H9 (cell line): ENCODE results near the gene CBX3. TPM values are rescaled to one million over a fixed set of nuclear protein-coding genes. Genes with fewer than 3 reads are reported as not detected.

Source experiments
- DNase-seq: peaks from one replicate; pipeline ENCODE4 v3.0.0-alpha.2; 2017
- H2AFZ ChIP-seq: one replicate; pipeline ENCODE4 v1.6.1; 2013; ENCODE audit warnings: mild to moderate bottlenecking, low read length, control low read depth, moderate library complexity
- H2AK5ac ChIP-seq: 2 replicates; pipeline ENCODE4 v1.6.1; 2013; ENCODE audit warnings: low read length, control low read depth, mixed read lengths; ENCODE audit not compliant: insufficient read length
- H2BK120ac ChIP-seq: one replicate; pipeline ENCODE4 v1.6.1; 2013; ENCODE audit warnings: low read depth, mild to moderate bottlenecking, low read length, control low read depth, inconsistent platforms; ENCODE audit not compliant: poor library complexity, severe bottlenecking
- H2BK12ac ChIP-seq: 2 replicates; pipeline ENCODE4 v1.6.1; 2013; ENCODE audit warnings: low read length, control low read depth, mixed read lengths, low read depth; ENCODE audit not compliant: insufficient read length
- H2BK15ac ChIP-seq: 2 replicates; pipeline ENCODE4 v1.6.1; 2013; ENCODE audit warnings: low read depth, low read length, control low read depth
- H2BK20ac ChIP-seq: one replicate; pipeline ENCODE4 v1.6.1; 2013; ENCODE audit warnings: low read depth, mild to moderate bottlenecking, low read length, control low read depth, inconsistent platforms; ENCODE audit not compliant: poor library complexity, severe bottlenecking
- H2BK5ac ChIP-seq: 2 replicates; pipeline ENCODE4 v1.6.1; 2013; ENCODE audit warnings: low read length, control low read depth, mixed read lengths; ENCODE audit not compliant: insufficient read length
- H3K14ac ChIP-seq: 2 replicates; pipeline ENCODE4 v1.6.1; 2013; ENCODE audit warnings: low read length, control low read depth; ENCODE audit not compliant: insufficient read depth
- H3K18ac ChIP-seq: 2 replicates; pipeline ENCODE4 v1.6.1; 2013; ENCODE audit warnings: low read depth, mild to moderate bottlenecking, mixed read lengths, low read length, control low read depth; ENCODE audit not compliant: insufficient read length
- H3K23ac ChIP-seq: 2 replicates; pipeline ENCODE4 v1.6.1; 2013; ENCODE audit warnings: low read length, control low read depth, mixed read lengths, low read depth; ENCODE audit not compliant: insufficient read length
- H3K23me2 ChIP-seq: 2 replicates; pipeline ENCODE4 v1.6.1; 2013; ENCODE audit warnings: low read depth, mild to moderate bottlenecking, mixed read lengths, low read length, control low read depth; ENCODE audit not compliant: insufficient read length, poor library complexity, severe bottlenecking
- H3K27ac ChIP-seq: 2 replicates; pipeline ENCODE4 v1.5.1; 2013; ENCODE audit warnings: low read length, control low read depth, mixed read lengths, low read depth; ENCODE audit not compliant: insufficient read length
- H3K27me3 ChIP-seq: 2 replicates; pipeline ENCODE4 v1.6.1; 2013; ENCODE audit warnings: low read length, control low read depth, inconsistent platforms; ENCODE audit not compliant: insufficient read depth
- H3K4ac ChIP-seq: 2 replicates; pipeline ENCODE4 v1.6.1; 2013; ENCODE audit warnings: low read depth, mild to moderate bottlenecking, control low read depth, inconsistent platforms, low read length, moderate library complexity
- H3K4me1 ChIP-seq: 2 replicates; pipeline ENCODE4 v1.6.1; 2013; ENCODE audit warnings: low read length, control low read depth, inconsistent platforms; ENCODE audit not compliant: insufficient read depth
- H3K4me2 ChIP-seq: 2 replicates; pipeline ENCODE4 v1.6.1; 2013; ENCODE audit warnings: low read length, control low read depth, mixed read lengths; ENCODE audit not compliant: insufficient read length, insufficient read depth
- H3K56ac ChIP-seq: 2 replicates; pipeline ENCODE4 v1.6.1; 2013; ENCODE audit warnings: low read depth, mild to moderate bottlenecking, mixed read lengths, low read length, control low read depth; ENCODE audit not compliant: insufficient read length
- H3K79me1 ChIP-seq: 2 replicates; pipeline ENCODE4 v1.6.1; 2013; ENCODE audit warnings: low read depth, mild to moderate bottlenecking, moderate library complexity, low read length, control low read depth, inconsistent platforms; ENCODE audit not compliant: insufficient read depth, poor library complexity, severe bottlenecking
- H3K79me2 ChIP-seq: 2 replicates; pipeline ENCODE4 v1.6.1; 2013; ENCODE audit warnings: low read length, control low read depth, inconsistent platforms; ENCODE audit not compliant: insufficient read depth
- H3K9ac ChIP-seq: 2 replicates; pipeline ENCODE4 v1.6.1; 2013; ENCODE audit warnings: low read length, control low read depth, mixed read lengths; ENCODE audit not compliant: insufficient read length; ENCODE audit errors: extremely low read depth
- H3K9me3 ChIP-seq: one replicate; pipeline ENCODE4 v1.6.1; 2013; ENCODE audit warnings: low read depth, low read length, inconsistent platforms; ENCODE audit not compliant: control insufficient read depth
- H3T11ph ChIP-seq: one replicate; pipeline ENCODE4 v1.6.1; 2013; ENCODE audit warnings: mild to moderate bottlenecking, low read length, control low read depth, inconsistent platforms
- H4K20me1 ChIP-seq: one replicate; pipeline ENCODE4 v1.6.1; 2013; ENCODE audit not compliant: control insufficient read depth, insufficient read length, insufficient read depth
- H4K5ac ChIP-seq: 2 replicates; pipeline ENCODE4 v1.6.1; 2013; ENCODE audit warnings: low read depth, mild to moderate bottlenecking, mixed read lengths, low read length, control low read depth; ENCODE audit not compliant: insufficient read length
- H4K8ac ChIP-seq: replicated peaks from 2 replicates; pipeline ENCODE4 v1.6.1; 2013; ENCODE audit warnings: low read length, control low read depth, mixed read lengths, low read depth; ENCODE audit not compliant: insufficient read length
- H4K91ac ChIP-seq: 2 replicates; pipeline ENCODE4 v1.6.1; 2013; ENCODE audit warnings: low read depth, mild to moderate bottlenecking, moderate library complexity, mixed read lengths, low read length, control low read depth; ENCODE audit not compliant: insufficient read length
- H3K27ac Mint-ChIP-seq, 3 experiments: 2 replicates in 2 of 3; 3 replicates in 1 of 3; pipeline ENCODE4 v1.8.0; 2020 to 2021; ENCODE audit warnings: mixed read lengths in 3 of 3, mild to moderate bottlenecking in 1 of 3, moderate library complexity in 1 of 3
- H3K27me3 Mint-ChIP-seq: 2 replicates; pipeline ENCODE4 v1.8.0; 2021; ENCODE audit warnings: low read depth, mild to moderate bottlenecking, moderate library complexity, mixed read lengths
- H3K36me3 Mint-ChIP-seq, 3 experiments: 2 replicates in 2 of 3; 3 replicates in 1 of 3; pipeline ENCODE4 v1.8.0; 2020 to 2021; ENCODE audit warnings: low read depth in 3 of 3, mixed read lengths in 3 of 3; ENCODE audit not compliant: insufficient read depth in 1 of 3
- H3K4me1 Mint-ChIP-seq, 2 experiments: 2 replicates each; pipeline ENCODE4 v1.8.0; 2020; ENCODE audit warnings: mixed read lengths in 2 of 2
- H3K4me3 Mint-ChIP-seq, 2 experiments: 2 replicates in 1 of 2; 3 replicates in 1 of 2; pipeline ENCODE4 v1.8.0; 2020 to 2021; ENCODE audit warnings: mild to moderate bottlenecking in 2 of 2, mixed read lengths in 2 of 2, moderate library complexity in 1 of 2
- H3K9me3 Mint-ChIP-seq, 2 experiments: 2 replicates in 1 of 2; 3 replicates in 1 of 2; pipeline ENCODE4 v1.8.0; 2020; ENCODE audit warnings: mild to moderate bottlenecking in 2 of 2, mixed read lengths in 2 of 2, moderate library complexity in 1 of 2
- WGBS: extraction: QIAGEN DNeasy Blood & Tissue Kit; methylation state at CpG from one replicate; pipeline ENCODE4 v1.1.7; 2013; ENCODE audit warnings: missing lambda C conversion rate, low lambda C conversion rate, mixed read lengths; ENCODE audit not compliant: insufficient read length; ENCODE audit errors: extremely low coverage; 5-methylcytosine and 5-hydroxymethylcytosine counted together
- total RNA-seq: library from RNA; stranded (reverse); gene quantifications from 2 replicates; pipeline ENCODE4 v1.2.1, GENCODE V29; 2021
- TF ChIP-seq, protein P1 (sequence below): fragments of 200-600 bp; sonication (generic); conservative IDR thresholded peaks from 3 replicates; pipeline ENCODE4 v1.8.0; 2021; ENCODE audit warnings: antibody characterized with exemption, mild to moderate bottlenecking

Gene CBX3
- total RNA-seq, 1 experiment from 2014 or later, result 288 TPM

DNA sequence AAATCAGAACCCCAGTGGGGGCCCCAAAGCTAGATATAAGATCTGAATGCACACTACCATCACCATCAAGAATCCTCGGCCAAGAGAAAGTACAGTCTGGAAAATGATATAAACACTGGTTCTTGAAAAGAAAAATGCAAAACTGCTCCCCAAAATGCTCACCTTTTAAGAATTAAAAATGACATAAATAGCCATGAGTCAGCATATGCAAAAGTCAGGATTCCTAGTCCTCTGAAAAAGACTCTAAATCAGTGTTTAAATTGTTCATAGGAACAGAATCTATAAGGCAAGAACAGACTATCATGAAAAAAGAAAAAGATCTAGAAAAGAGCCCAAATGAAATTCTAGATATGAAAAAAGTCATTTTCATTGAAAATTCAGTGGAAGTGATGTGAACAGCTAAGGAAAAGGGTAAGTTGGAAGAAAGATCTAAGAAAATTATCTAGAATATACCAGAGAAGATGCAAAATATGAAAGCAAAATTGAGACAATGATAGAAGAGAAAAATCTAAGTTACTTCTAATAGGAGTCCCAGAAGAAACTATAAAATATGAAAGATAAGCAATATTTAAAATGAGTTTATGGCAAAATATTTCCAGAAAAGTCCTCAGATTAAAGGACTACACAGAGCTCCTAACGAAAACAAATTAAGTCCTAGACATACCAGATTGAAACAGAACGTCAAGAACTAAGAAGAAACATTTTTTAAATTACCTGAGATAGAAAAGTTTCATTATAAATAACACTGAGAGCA lies 19.9 kb upstream of the CBX3 start:
- TF ChIP-seq, protein P1, sequence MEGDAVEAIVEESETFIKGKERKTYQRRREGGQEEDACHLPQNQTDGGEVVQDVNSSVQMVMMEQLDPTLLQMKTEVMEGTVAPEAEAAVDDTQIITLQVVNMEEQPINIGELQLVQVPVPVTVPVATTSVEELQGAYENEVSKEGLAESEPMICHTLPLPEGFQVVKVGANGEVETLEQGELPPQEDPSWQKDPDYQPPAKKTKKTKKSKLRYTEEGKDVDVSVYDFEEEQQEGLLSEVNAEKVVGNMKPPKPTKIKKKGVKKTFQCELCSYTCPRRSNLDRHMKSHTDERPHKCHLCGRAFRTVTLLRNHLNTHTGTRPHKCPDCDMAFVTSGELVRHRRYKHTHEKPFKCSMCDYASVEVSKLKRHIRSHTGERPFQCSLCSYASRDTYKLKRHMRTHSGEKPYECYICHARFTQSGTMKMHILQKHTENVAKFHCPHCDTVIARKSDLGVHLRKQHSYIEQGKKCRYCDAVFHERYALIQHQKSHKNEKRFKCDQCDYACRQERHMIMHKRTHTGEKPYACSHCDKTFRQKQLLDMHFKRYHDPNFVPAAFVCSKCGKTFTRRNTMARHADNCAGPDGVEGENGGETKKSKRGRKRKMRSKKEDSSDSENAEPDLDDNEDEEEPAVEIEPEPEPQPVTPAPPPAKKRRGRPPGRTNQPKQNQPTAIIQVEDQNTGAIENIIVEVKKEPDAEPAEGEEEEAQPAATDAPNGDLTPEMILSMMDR, result no peak
- no peaks in the 10 kb centered on the region for H4K20me1 ChIP-seq
- Mint-ChIP-seq H3K4me1 (peaks cover 12 to 17% of the 10 kb centered on the region in 2 experiments; a peak in 3 of 4 replicates), H3K27me3 (peaks cover 1% of the 10 kb centered on the region; the same call in 1 of the 2 replicates), H3K4me3 (no peak overlapping the region), H3K9me3 (peaks cover 4 to 5% of the 10 kb centered on the region in 2 experiments; a peak in 4 of 5 replicates), H3K27ac (peak overlapping the region in 1 of 3 experiments; percentile 25; a peak in 3 of 7 replicates), H3K36me3 (peaks cover 26 to 55% (median 45%) of the 10 kb centered on the region in 3 experiments)
- no peak overlapping the region for H3T11ph ChIP-seq
- H2BK120ac ChIP-seq, result no peak overlapping the region
- H2BK20ac ChIP-seq, result no peak overlapping the region
- no peak overlapping the region for H2BK15ac ChIP-seq
- H3K23me2 ChIP-seq, result no peaks in the 10 kb centered on the region
- H3K18ac ChIP-seq, result no peak overlapping the region
- no peak overlapping the region for H3K14ac ChIP-seq
- DNase-seq, result no peak
- H3K56ac ChIP-seq, result no peak overlapping the region
- H3K27me3 ChIP-seq, result no peaks in the 10 kb centered on the region
- WGBS, result no CpG with 5 or more reads among the region's 3 CpGs
- H3K79me1 ChIP-seq, result no peaks in the 10 kb centered on the region
- H3K4ac ChIP-seq, result no peak overlapping the region
- H2AFZ ChIP-seq, result no peak overlapping the region
- no peak overlapping the region for H2BK5ac ChIP-seq
- no peaks in the 10 kb centered on the region for H3K9me3 ChIP-seq
- no peak overlapping the region for H2BK12ac ChIP-seq
- H3K4me2 ChIP-seq, result no peak overlapping the region
- no peak overlapping the region for H3K9ac ChIP-seq
- no peak overlapping the region for H4K8ac ChIP-seq
- H3K27ac ChIP-seq, result no peak overlapping the region
- no peaks in the 10 kb centered on the region; the same call in 1 of the 2 replicates for H3K79me2 ChIP-seq
- H3K23ac ChIP-seq, result no peak overlapping the region
- H2AK5ac ChIP-seq, result no peak overlapping the region
- no peak overlapping the region for H4K5ac ChIP-seq
- no peaks in the 10 kb centered on the region; the same call in 1 of the 2 replicates for H3K4me1 ChIP-seq
- H4K91ac ChIP-seq, result no peak overlapping the region
